ENCODE results near the gene TRAPPC10. TPM values are rescaled to one million over a fixed set of nuclear protein-coding genes. Genes with fewer than 3 reads are reported as not detected.

TRAPPC10 gene
- total RNA-seq, 4 donors from 2014 or later = 3.8 to 45.2 (median 22.9) TPM

DNA sequence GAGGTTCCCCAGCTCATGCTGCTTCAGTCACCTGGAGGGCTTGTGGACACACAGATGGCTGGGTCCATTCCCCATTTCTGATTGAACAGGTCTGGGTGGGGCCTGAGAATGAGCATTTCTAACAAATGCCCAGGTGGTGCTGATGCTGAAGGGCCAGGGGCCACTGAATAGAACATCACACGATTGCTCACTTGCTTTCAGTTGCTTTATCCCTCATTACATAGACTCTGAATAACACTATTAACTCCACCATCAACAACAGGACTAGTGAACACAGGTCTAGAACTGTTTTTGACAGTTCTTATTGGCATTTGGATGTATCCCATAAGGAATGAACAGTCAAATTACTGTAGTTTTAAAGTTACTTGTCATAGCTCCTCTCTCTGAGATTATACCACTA is 12.1 kb downstream of the TRAPPC10 start:
- Histone ChIP-seq H3K36me3 (no peaks in the 10 kb centered on the region), H3K4me1 (peaks cover 0 to 3% of the 10 kb centered on the region in 2 donors), H3K27ac (peak overlapping the region; percentile 42 to 60), H3K4me3 (no peak overlapping the region), H3K9me3 (no peaks in the 10 kb centered on the region), H3K27me3 (no peaks in the 10 kb centered on the region)
- intact Hi-C loops (cut with DNase I; ENCODE audit: low total_unique reads) = no loop called here
- no peak for TF ChIP-seq POLR2A (IDR thresholded peaks at IDR 0.05)
- TF ChIP-seq, protein P1, sequence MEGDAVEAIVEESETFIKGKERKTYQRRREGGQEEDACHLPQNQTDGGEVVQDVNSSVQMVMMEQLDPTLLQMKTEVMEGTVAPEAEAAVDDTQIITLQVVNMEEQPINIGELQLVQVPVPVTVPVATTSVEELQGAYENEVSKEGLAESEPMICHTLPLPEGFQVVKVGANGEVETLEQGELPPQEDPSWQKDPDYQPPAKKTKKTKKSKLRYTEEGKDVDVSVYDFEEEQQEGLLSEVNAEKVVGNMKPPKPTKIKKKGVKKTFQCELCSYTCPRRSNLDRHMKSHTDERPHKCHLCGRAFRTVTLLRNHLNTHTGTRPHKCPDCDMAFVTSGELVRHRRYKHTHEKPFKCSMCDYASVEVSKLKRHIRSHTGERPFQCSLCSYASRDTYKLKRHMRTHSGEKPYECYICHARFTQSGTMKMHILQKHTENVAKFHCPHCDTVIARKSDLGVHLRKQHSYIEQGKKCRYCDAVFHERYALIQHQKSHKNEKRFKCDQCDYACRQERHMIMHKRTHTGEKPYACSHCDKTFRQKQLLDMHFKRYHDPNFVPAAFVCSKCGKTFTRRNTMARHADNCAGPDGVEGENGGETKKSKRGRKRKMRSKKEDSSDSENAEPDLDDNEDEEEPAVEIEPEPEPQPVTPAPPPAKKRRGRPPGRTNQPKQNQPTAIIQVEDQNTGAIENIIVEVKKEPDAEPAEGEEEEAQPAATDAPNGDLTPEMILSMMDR (IDR thresholded peaks at IDR 0.05) = no peak
- DNase-seq = no peak

DNA sequence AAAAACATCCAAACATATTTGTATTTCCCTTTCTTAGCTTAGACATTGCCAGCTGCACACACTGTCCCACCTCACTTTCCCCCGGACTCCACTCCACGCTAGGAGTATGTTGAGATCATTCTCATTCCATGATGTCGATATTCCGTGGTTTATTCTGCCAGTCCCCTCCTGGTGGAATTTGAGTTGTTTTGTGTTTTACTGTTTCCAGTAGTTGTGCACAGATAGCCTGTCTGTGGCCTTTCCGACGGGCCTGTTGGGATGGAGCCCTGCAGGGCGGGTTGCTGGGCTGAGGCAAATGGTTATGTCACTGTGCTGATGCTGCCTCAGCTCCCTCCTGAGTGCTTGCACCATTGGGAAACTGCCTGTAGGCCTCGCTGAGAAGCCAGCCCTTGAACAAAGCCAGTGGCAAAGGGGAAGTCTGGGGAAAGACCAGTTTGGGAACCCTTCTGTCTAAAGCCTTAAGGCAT is 12.8 kb downstream of the TRAPPC10 start:
- TF ChIP-seq POLR2A (IDR thresholded peaks at IDR 0.05) = no peak
- TF ChIP-seq, protein P1 (IDR thresholded peaks at IDR 0.05) = no peak
- no peaks in the 10 kb centered on the region for H3K9me3 ChIP-seq
- H3K27me3 ChIP-seq = no peaks in the 10 kb centered on the region
- H3K36me3 ChIP-seq = no peaks in the 10 kb centered on the region
- no peak overlapping the region for H3K4me3 ChIP-seq
- intact Hi-C loops (cut with DNase I; ENCODE audit: low total_unique reads) = no loop called here
- H3K27ac ChIP-seq = peak overlapping the region; percentile 42 to 60
- DNase-seq = peak; percentile 40 to 55
- H3K4me1 ChIP-seq = peaks cover 0 to 3% of the 10 kb centered on the region in 2 donors

DNA sequence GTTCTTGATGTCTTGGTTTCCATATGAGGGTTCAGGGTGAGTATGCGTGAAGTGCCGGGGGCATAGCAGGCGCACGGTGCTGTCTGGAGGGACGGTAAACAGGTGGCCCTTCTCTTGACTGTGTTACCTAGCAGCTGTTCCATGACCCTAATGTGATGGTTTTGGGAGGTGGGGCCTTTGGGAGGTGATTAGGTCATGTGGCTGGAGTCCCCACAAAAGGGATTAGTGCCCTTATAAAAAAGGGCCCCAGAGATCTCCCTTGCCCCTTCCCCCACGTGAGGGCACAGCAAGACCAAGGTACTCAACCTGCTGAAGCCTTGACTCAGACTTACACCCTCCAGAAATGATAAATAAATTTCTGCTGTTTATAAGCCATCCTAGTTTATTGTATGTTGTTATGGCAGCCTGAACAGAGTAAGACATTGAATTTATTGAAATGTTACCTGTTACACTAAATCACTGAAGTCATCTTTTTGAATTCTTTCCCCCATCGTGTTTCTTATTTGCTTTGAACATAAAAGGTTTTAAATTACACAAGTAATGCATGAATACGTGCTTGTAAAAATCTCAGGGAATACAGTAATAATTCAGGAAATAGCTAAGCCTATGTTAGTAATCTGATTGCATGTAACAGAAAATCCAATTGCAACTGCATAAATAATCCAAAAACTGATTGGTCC is 15.6 kb downstream of the TRAPPC10 start:
- no peaks in the 10 kb centered on the region for H3K27me3 ChIP-seq
- DNase-seq = no peak

DNA sequence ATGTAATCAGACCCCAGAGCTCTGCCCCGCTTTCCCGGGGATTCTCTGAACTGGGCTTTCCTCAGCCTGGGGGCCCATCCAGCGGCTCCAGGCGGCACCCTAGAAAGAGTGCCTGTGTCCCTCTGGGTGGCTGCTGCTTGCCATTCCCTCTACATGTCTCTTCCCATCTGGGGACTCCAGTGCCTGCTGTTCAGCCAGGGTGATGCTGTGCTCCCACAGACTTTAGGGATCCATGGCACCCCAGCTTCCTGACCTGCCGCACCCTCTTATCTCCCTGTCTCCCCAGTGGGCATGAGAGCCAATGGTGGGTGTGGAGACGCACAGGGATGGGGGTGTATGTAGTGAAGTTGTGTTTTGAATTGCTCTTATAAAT is 16.2 kb downstream of the TRAPPC10 start:
- no peak for DNase-seq
- H3K4me1 ChIP-seq = no peaks in the 10 kb centered on the region
- no peaks in the 10 kb centered on the region for H3K9me3 ChIP-seq
- no peak overlapping the region for H3K27ac ChIP-seq
- TF ChIP-seq POLR2A (IDR thresholded peaks at IDR 0.05) = no peak
- TF ChIP-seq, protein P1 (IDR thresholded peaks at IDR 0.05) = no peak
- H3K27me3 ChIP-seq = no peaks in the 10 kb centered on the region
- H3K4me3 ChIP-seq = no peak overlapping the region
- intact Hi-C loops (cut with DNase I; ENCODE audit: low total_unique reads) = no loop called here
- no peaks in the 10 kb centered on the region for H3K36me3 ChIP-seq

More for the DNA sequence above, 15.6 kb downstream of the TRAPPC10 start:
- Histone ChIP-seq H3K4me3 (no peak overlapping the region), H3K27ac (no peak overlapping the region), H3K9me3 (no peaks in the 10 kb centered on the region), H3K4me1 (no peaks in the 10 kb centered on the region), H3K36me3 (no peaks in the 10 kb centered on the region)
- no peak for TF ChIP-seq POLR2A (IDR thresholded peaks at IDR 0.05)
- TF ChIP-seq, protein P1 (IDR thresholded peaks at IDR 0.05) = no peak
- intact Hi-C loops (cut with DNase I; ENCODE audit: low total_unique reads) = no loop called here

DNA sequence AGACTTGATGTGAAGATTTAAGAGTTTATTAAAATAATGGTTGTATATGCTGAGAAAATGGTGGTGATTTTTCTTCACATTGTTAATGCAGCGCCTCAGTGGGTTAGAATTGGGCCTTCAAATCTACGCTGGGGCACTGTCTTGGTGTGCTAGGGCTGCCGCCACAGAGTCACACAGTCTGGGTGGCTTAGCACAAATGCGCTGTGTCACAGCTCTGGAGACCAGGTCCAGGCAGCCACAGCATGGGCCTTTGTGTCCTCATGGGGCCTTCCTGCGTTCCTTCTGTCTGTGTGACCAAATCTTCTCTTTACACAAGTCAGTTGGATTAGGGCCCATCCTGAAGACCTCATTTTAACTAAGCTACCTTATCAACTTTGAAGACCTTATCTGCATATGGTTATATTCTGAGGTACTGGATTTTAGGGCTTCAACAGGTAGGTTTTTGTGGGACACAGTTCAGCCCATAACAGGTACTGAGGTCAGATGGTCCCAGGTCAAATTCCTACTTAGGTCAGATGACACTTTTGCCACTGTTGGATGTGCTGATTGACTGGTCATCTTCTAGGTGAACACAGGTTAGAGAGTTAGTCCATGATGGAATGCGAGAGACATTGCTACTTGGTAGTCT is 17.5 kb downstream of the TRAPPC10 start:
- Histone ChIP-seq H3K27me3 (no peaks in the 10 kb centered on the region), H3K36me3 (no peaks in the 10 kb centered on the region), H3K4me3 (no peak overlapping the region), H3K9me3 (no peaks in the 10 kb centered on the region), H3K4me1 (no peaks in the 10 kb centered on the region), H3K27ac (no peak overlapping the region)
- intact Hi-C loops (cut with DNase I; ENCODE audit: low total_unique reads) = no loop called here
- DNase-seq = no peak
- TF ChIP-seq, protein P1 (IDR thresholded peaks at IDR 0.05) = no peak
- no peak for TF ChIP-seq POLR2A (IDR thresholded peaks at IDR 0.05)

Measured in uterus (tissue), 4 donors.